Esophagus squamous epithelium (tissue), 5 donors: ENCODE results near the gene KPNA2. TPM values are rescaled to one million over a fixed set of nuclear protein-coding genes. Genes with fewer than 3 reads are reported as not detected.
A peak's percentile ranks its signal among the peaks of the same experiment; 100 is the strongest.
"Not testable (repeated sequence)": the region's sequence is repeated elsewhere in the genome, so short reads cannot be mapped to it uniquely, and the experiment has no call there.

Experiments
- DNase-seq: peaks from one replicate; lab custom pipeline; 2025; lab: John Stamatoyannopoulos, UW
- H3K27ac ChIP-seq, 4 donors: fragments of 200-600 bp; sonication (generic); one replicate each; pipeline ENCODE4 v1.5.1; 2016 to 2019; ENCODE audit warnings: mild to moderate bottlenecking in 1 of 4
- H3K27me3 ChIP-seq, 4 donors: fragments of 200-600 bp; sonication (generic); 1 replicate in 3 of 4; 2 replicates in 1 of 4; pipeline versions ENCODE4 v1.5.1 to v1.6.0; 2017 to 2021; ENCODE audit warnings: antibody characterized with exemption in 1 of 4
- H3K36me3 ChIP-seq, 3 donors: fragments of 200-600 bp; sonication (generic); one replicate each; pipeline ENCODE4 v1.5.1; 2016 to 2019
- H3K4me1 ChIP-seq, 3 donors: fragments of 200-600 bp; sonication (generic); one replicate each; pipeline ENCODE4 v1.5.1; 2017 to 2019
- H3K4me3 ChIP-seq, 4 donors: fragments of 200-600 bp; sonication (generic); 1 replicate in 3 of 4; 2 replicates in 1 of 4; pipeline ENCODE4 v1.5.1; 2016 to 2019; ENCODE audit warnings: mild to moderate bottlenecking in 2 of 4, moderate library complexity in 1 of 4
- H3K9me3 ChIP-seq, 3 donors: fragments of 200-600 bp; sonication (generic); one replicate each; pipeline ENCODE4 v1.5.1; 2016 to 2019
- CTCF ChIP-seq, 6 experiments: fragments of 450-650 bp in 4 of 6; fragments of 200-600 bp in 2 of 6; sonication (generic) in 2 of 6; IDR thresholded peaks; one replicate each; pipeline ENCODE4 v1.5.1; 2016 to 2019; ENCODE audit warnings: antibody characterized with exemption in 6 of 6, mild to moderate bottlenecking in 4 of 6, moderate library complexity in 4 of 6
- POLR2A ChIP-seq, 4 donors: fragments of 450-650 bp; IDR thresholded peaks; one replicate each; pipeline ENCODE4 v1.6.1; 2017; ENCODE audit warnings: antibody characterized with exemption in 4 of 4, mild to moderate bottlenecking in 4 of 4, moderate library complexity in 3 of 4
- WGBS, 2 donors: methylation state at CpG; one replicate each; pipeline ENCODE4 v1.1.5; 2018; 5-methylcytosine and 5-hydroxymethylcytosine counted together
- intact Hi-C: fragments of 100-400 bp; cut with DNase I; formaldehyde crosslinking; loops from one replicate; pipeline ENCODE4 v1.15.0; 2022
- total RNA-seq, 4 donors: library from RNA; depleted of rRNA; stranded (reverse); fragments of >200 nt; gene quantifications; one replicate each; pipeline ENCODE4 v1.1.0, GENCODE V29; 2016
- donor health status: DM: yes; HTN: yes; CAD: no.

Gene KPNA2
- total RNA-seq, 4 donors from 2014 or later: 35.5 to 97.8 (median 60.3) TPM

- TF ChIP-seq CTCF (IDR thresholded peaks at IDR 0.05) (no peak), POLR2A (IDR thresholded peaks at IDR 0.05) (no peak)
- peaks cover 0 to 19% (median 0%) of the 10 kb centered on the region in 3 donors for H3K4me1 ChIP-seq
- no peak for DNase-seq
- H3K36me3 ChIP-seq: no peaks in the 10 kb centered on the region
- H3K9me3 ChIP-seq: no peaks in the 10 kb centered on the region
- no peak overlapping the region for H3K4me3 ChIP-seq
- H3K27ac ChIP-seq: no peak overlapping the region
- intact Hi-C loops: no loop called here
- no peaks in the 10 kb centered on the region for H3K27me3 ChIP-seq
- 79 to 82% methylated on average over 9 to 11 of the region's 11 CpGs for WGBS, 2 donors
Measured at GRCh38 chr17:68015081-68015723, 20.3 kb upstream of the KPNA2 start.

GRCh38 chr17:68016838-68017237 lies 18.7 kb upstream of the KPNA2 start:
- TF ChIP-seq CTCF (IDR thresholded peaks at IDR 0.05) (no peak), POLR2A (IDR thresholded peaks at IDR 0.05) (no peak)
- DNase-seq: no peak
- Histone ChIP-seq H3K36me3 (no peaks in the 10 kb centered on the region), H3K9me3 (no peaks in the 10 kb centered on the region), H3K4me3 (no peak overlapping the region), H3K27ac (no peak overlapping the region), H3K4me1 (peaks cover 0 to 29% (median 4%) of the 10 kb centered on the region in 3 donors), H3K27me3 (no peaks in the 10 kb centered on the region)
- WGBS, 2 donors: 84 to 88% methylated on average over 2 of the region's 2 CpGs
- intact Hi-C loops: no loop called here

- intact Hi-C loops, DNase-seq, H3K27ac ChIP-seq, H3K9me3 ChIP-seq, H3K27me3 ChIP-seq, H3K36me3 ChIP-seq, H3K4me3 ChIP-seq: not testable (repeated sequence)
- 82 to 84% methylated on average over 19 to 20 of the region's 21 CpGs for WGBS, 2 donors
- H3K4me1 ChIP-seq: peaks cover 0 to 39% (median 4%) of the 10 kb centered on the region in 3 donors
Measured at GRCh38 chr17:68018493-68018892, 17.0 kb upstream of the KPNA2 start.

GRCh38 chr17:68019336-68019674 lies 16.2 kb upstream of the KPNA2 start:
- Histone ChIP-seq H3K27me3 (no peaks in the 10 kb centered on the region), H3K9me3 (no peaks in the 10 kb centered on the region), H3K4me3 (peak overlapping the region in 3 of 4 donors; percentile 53 to 84 (median 64)), H3K36me3 (no peaks in the 10 kb centered on the region), H3K27ac (peak overlapping the region in 3 of 4 donors; percentile 83 to 90 (median 89)), H3K4me1 (peaks cover 0 to 34% (median 4%) of the 10 kb centered on the region in 3 donors)
- TF ChIP-seq POLR2A (IDR thresholded peaks at IDR 0.05): no peak
- no peak for TF ChIP-seq CTCF (IDR thresholded peaks at IDR 0.05)
- 52 to 73% methylated on average over 9 of the region's 9 CpGs for WGBS, 2 donors
- intact Hi-C loops: no loop called here
- no peak for DNase-seq

- H3K27me3 ChIP-seq: no peaks in the 10 kb centered on the region
- H3K9me3 ChIP-seq: no peaks in the 10 kb centered on the region
- H3K4me3 ChIP-seq: peak overlapping the region; percentile 52 to 84 (median 58)
- H3K27ac ChIP-seq: peak overlapping the region; percentile 77 to 90 (median 86)
- intact Hi-C loops: no loop called here
- peaks cover 0 to 34% (median 4%) of the 10 kb centered on the region in 3 donors for H3K4me1 ChIP-seq
- DNase-seq: peak; percentile 55
- TF ChIP-seq CTCF (IDR thresholded peaks at IDR 0.05): peak; percentile 15 to 74 (median 64)
- peak in 2 of 4 donors; percentile 29 to 48 for TF ChIP-seq POLR2A (IDR thresholded peaks at IDR 0.05)
- 1% methylated on average over 15 to 16 of the region's 51 CpGs for WGBS, 2 donors
- no peaks in the 10 kb centered on the region for H3K36me3 ChIP-seq
Measured at GRCh38 chr17:68019675-68020408, 15.7 kb upstream of the KPNA2 start.
